Cardiac muscle cell (in vitro differentiated cells and primary cell): ENCODE measurements around the gene SAMD14. TPM values are rescaled to one million over a fixed set of nuclear protein-coding genes. Genes with fewer than 3 reads are reported as not detected.
A peak's percentile ranks its signal among the peaks of the same experiment; 100 is the strongest.

Source experiments
- DNase-seq, 2 donors: peaks; one replicate each; pipeline versions ENCODE4 v3.0.0 to v3.0.0-alpha.2; 2010 to 2017; ENCODE audit warnings: low read depth in 1 of 2, low spot score in 1 of 2
- H3K27ac ChIP-seq: fragments of 200-600 bp; sonication (generic); 2 replicates; pipeline ENCODE4 v1.5.1; 2016
- H3K27me3 ChIP-seq: fragments of 200-600 bp; sonication (generic); 2 replicates; pipeline ENCODE4 v1.6.0; 2016; ENCODE audit warnings: control low read depth
- H3K36me3 ChIP-seq: fragments of 200-600 bp; sonication (generic); 2 replicates; pipeline ENCODE4 v1.5.1; 2016; ENCODE audit warnings: control low read depth
- H3K4me1 ChIP-seq: fragments of 200-600 bp; sonication (generic); 2 replicates; pipeline ENCODE4 v1.8.1; 2017; ENCODE audit warnings: low read depth, mild to moderate bottlenecking, mixed run types
- H3K4me3 ChIP-seq: fragments of 200-600 bp; sonication (generic); 2 replicates; pipeline ENCODE4 v1.5.1; 2016; ENCODE audit warnings: mild to moderate bottlenecking
- H3K9me3 ChIP-seq: fragments of 200-600 bp; sonication (generic); 2 replicates; pipeline ENCODE4 v1.5.1; 2017; ENCODE audit warnings: low read depth, mild to moderate bottlenecking, control low read depth
- polyA plus RNA-seq: library from polyadenylated mRNA; unstranded; fragments of >200 nt; fragmentation: Nextera tagmentation; extraction: Ambion mirVana; gene quantifications from 2 replicates; pipeline ENCODE4 v1.2.1, GENCODE V29; 2016
- total RNA-seq: library from RNA; depleted of rRNA; stranded (reverse); fragments of >200 nt; gene quantifications from 2 replicates; pipeline ENCODE4 v1.2.3, GENCODE V29; 2016
- TF ChIP-seq, protein P1 (sequence below): IDR thresholded peaks from 2 replicates; pipeline ENCODE4 v1.5.1; 2012; ENCODE audit warnings: low read depth, mild to moderate bottlenecking, low read length

The SAMD14 gene
- total and polyA plus RNA-seq, 2 experiments from 2014 or later: 2.5 to 2.8 TPM

DNA sequence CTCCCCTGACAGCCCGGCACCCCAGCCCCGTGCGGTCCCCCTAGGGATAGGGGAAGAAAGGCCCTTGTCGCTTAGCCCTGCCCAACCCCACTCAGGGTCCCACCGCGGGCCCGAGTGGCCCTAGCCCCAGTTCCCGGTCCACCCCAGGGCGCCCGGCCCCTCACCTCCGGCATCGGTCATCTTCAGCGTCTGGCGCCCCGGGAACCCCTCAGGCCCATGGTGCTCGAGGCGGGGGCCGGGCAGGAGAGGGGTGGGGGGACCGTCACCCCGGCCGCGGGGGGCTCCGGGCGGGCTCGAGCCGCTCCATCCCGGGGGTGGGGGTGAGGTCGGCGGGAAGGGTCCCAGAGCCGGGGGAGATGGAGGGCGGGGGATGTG is 620 bp downstream of the SAMD14 start:
- TF ChIP-seq, protein P1, sequence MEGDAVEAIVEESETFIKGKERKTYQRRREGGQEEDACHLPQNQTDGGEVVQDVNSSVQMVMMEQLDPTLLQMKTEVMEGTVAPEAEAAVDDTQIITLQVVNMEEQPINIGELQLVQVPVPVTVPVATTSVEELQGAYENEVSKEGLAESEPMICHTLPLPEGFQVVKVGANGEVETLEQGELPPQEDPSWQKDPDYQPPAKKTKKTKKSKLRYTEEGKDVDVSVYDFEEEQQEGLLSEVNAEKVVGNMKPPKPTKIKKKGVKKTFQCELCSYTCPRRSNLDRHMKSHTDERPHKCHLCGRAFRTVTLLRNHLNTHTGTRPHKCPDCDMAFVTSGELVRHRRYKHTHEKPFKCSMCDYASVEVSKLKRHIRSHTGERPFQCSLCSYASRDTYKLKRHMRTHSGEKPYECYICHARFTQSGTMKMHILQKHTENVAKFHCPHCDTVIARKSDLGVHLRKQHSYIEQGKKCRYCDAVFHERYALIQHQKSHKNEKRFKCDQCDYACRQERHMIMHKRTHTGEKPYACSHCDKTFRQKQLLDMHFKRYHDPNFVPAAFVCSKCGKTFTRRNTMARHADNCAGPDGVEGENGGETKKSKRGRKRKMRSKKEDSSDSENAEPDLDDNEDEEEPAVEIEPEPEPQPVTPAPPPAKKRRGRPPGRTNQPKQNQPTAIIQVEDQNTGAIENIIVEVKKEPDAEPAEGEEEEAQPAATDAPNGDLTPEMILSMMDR: no peak
- Histone ChIP-seq H3K36me3 (no peaks in the 10 kb centered on the region), H3K4me1 (peaks cover 12% of the 10 kb centered on the region), H3K4me3 (peak overlapping the region; percentile 33), H3K27me3 (peaks cover 28% of the 10 kb centered on the region), H3K9me3 (no peaks in the 10 kb centered on the region), H3K27ac (no peak overlapping the region)
- DNase-seq: no peak

DNA sequence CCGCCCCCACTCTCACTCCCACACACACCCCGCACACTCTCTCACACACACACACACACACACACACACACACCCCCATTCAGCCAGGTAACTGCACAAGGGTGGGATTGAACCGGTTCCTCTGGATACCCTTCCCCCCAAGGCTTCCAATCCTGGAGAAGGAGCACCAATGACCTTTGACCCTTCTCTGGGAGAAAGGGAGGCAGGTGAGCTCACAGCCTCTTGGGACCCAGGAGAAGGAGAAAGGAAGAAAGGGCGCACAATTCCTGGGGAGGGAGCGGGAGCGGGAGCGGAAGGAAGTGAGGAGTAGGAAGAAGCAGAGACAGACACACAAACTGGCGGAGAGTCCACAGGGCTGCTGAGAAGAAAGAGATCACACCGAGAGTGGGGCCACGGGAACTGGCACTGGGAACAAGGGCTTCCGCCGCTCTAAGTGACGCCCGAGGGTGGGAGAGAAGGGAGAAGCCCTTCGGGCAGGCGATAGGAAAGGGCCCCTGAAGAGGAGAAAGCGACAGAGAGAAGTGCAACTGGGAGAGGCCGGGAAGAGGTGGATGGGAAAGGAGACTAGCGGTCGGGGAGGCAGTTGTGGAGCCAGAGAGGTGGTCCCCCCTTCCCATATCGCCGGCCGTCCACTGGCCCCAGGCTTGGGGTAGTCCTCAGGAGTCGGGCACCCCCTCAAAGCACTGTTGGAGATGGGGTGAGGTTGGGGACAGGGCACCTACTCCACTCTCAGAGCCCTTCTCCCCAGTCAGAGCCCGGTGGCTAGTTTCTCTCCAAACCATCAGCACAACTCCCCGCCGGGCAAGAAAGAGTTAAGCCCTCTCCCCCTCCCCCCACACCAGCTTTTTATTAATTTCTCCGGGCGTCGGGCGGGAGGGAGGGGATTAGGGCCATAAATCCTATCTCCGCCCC is 1.3 kb downstream of the SAMD14 start:
- peak in 1 of 2 donors; percentile 43 for DNase-seq
- Histone ChIP-seq H3K27ac (no peak overlapping the region), H3K36me3 (no peaks in the 10 kb centered on the region)

DNA sequence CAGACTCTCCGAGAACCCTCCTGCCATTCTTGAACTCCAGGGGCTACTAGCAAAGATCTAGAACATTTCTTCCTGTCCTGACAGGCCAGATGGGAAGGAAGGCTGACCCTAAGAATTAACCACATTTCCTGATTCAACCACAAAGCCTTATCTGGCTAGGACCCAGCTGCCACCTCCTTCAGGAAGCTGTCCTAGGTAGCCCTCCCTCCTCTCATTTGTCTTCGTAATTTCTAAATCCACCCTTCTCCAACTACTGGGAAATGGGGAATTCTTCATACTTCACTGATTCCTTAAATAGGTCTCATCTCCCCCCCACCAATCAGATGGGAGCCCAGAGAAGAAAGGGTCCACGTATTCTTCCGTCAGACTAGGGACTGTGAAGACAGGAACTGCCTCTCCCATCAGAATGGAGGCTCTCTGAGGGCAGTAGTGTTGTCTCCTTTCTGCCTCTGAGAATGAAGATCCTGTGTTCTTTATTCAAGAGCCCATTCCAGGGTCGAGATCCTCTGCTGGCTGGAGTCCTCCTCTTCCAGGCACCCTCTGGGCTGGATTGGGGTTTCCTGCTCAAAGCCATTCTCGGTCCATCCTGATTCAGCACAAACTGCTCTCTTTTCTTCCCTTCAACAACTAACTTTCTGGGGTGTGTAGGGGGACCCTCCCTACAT is 2.1 kb downstream of the SAMD14 start:
- peaks cover 3% of the 10 kb centered on the region for H3K4me1 ChIP-seq
- H3K27ac ChIP-seq: no peak overlapping the region
- no peak overlapping the region for H3K4me3 ChIP-seq
- peaks cover 28% of the 10 kb centered on the region for H3K27me3 ChIP-seq
- DNase-seq: peak in 1 of 2 donors; percentile 48
- H3K9me3 ChIP-seq: no peaks in the 10 kb centered on the region
- H3K36me3 ChIP-seq: no peaks in the 10 kb centered on the region
- TF ChIP-seq, protein P1: no peak

More for the DNA sequence above, 1.3 kb downstream of the SAMD14 start:
- Histone ChIP-seq H3K27me3 (peaks cover 28% of the 10 kb centered on the region), H3K4me3 (peak overlapping the region; percentile 33), H3K4me1 (peaks cover 11% of the 10 kb centered on the region), H3K9me3 (no peaks in the 10 kb centered on the region)
- TF ChIP-seq, protein P1: no peak

DNA sequence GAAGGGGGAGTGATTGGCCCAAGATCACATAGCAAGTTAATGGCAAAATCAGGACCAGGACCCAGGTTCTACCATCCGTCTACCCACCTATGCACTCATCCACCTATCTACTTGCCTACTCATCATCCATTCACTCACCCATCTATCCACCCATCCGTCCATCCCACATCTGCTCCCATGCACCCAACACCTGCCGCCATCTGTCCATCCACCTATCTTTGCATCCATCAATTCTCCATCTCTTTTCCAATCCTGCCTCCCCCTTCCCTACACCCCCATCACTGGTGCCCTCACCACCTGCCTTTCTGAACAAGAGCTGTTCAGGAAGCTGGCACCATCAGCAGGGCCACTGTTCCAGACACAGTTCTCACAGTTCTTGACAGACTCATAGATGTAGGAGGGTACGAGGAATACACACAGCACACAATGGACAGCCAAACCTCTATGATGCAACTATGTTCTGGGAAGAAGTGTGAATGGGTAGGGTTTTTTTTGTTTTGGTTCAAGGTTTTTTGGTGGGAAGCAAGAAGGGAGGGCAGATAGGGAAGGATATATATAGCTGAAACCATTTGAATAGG is 4.5 kb downstream of the SAMD14 start:
- Histone ChIP-seq H3K36me3 (no peaks in the 10 kb centered on the region), H3K4me1 (peaks cover 2% of the 10 kb centered on the region), H3K27ac (no peak overlapping the region), H3K4me3 (no peak overlapping the region), H3K27me3 (peaks cover 21% of the 10 kb centered on the region), H3K9me3 (no peaks in the 10 kb centered on the region)
- TF ChIP-seq, protein P1: no peak
- DNase-seq: peak in 1 of 2 donors; percentile 47

DNA sequence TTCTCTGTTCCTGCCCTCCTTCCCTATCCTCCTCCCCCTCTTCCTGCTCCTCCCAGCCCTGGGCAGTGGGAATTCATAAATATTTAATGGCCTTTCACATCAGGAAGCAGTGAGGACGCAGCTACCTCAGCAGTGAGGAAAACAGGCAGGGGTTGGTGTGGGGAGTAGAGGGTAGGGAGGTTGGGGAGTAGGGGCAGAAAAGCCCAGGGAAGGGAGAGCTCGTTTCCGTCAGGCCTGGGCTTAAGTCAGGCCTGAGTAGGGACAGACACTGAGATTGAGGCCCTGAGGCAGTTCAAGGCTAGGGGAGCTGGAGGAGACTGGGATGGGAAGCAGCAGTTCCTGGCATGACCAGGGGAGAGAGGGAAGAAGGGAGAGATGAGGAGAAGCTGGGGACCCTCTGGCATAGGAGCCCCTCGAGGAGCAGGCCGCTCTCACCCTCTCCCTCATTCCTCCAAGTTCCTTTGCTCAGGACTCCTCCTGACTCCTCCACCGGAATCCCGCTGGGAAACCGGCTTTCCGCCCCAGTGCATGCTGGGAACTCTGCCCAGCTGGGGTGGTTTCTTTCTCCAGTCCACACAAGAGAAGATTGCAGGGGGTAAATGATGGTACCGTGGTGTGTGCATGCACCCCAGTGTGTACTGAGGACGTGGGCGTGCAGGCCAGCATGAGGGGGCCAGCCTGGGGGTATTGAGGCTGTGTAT is 6.2 kb downstream of the SAMD14 start:
- TF ChIP-seq, protein P1: no peak
- DNase-seq: no peak
- no peaks in the 10 kb centered on the region for H3K9me3 ChIP-seq

More for the DNA sequence above, 6.2 kb downstream of the SAMD14 start:
- no peak overlapping the region for H3K4me3 ChIP-seq
- H3K27me3 ChIP-seq: peaks cover 4% of the 10 kb centered on the region
- H3K36me3 ChIP-seq: no peaks in the 10 kb centered on the region
- no peaks in the 10 kb centered on the region for H3K4me1 ChIP-seq
- H3K27ac ChIP-seq: peak overlapping the region; percentile 26
